HEK293 (cell line): ENCODE measurements around the gene RMND1.

Experiments
- MYNN ChIP-seq: fragments of 450-650 bp; formaldehyde crosslinking; IDR thresholded peaks from 2 replicates; pipeline ENCODE4 v1.5.1; 2016; ENCODE audit warnings: missing biosample characterization, missing genetic modification characterization, borderline replicate concordance
- SALL2 ChIP-seq: fragments of 450-650 bp; formaldehyde crosslinking; IDR thresholded peaks from 2 replicates; pipeline ENCODE4 v1.5.0; 2017; ENCODE audit warnings: missing biosample characterization, mild to moderate bottlenecking, missing genetic modification characterization, borderline replicate concordance
- WT1 ChIP-seq: fragments of 450-650 bp; formaldehyde crosslinking; IDR thresholded peaks from 2 replicates; pipeline ENCODE4 v1.5.1; 2016; ENCODE audit warnings: missing biosample characterization, missing genetic modification characterization
- YY1 ChIP-seq: fragments of 450-650 bp; formaldehyde crosslinking; IDR thresholded peaks from 2 replicates; pipeline ENCODE4 v1.5.1; 2018; ENCODE audit warnings: missing biosample characterization, missing genetic modification characterization
- ZBTB1 ChIP-seq: fragments of 450-650 bp; formaldehyde crosslinking; IDR thresholded peaks from 2 replicates; pipeline ENCODE4 v1.5.1; 2016; ENCODE audit warnings: missing biosample characterization, missing genetic modification characterization
- ZBTB17 ChIP-seq: fragments of 450-650 bp; formaldehyde crosslinking; IDR thresholded peaks from 2 replicates; pipeline ENCODE4 v1.5.1; 2016; ENCODE audit warnings: missing biosample characterization, missing genetic modification characterization
- ZBTB7A ChIP-seq: fragments of 450-650 bp; formaldehyde crosslinking; IDR thresholded peaks from 2 replicates; pipeline ENCODE4 v1.5.1; 2016; ENCODE audit warnings: low read depth, missing biosample characterization, missing genetic modification characterization
- ZFP3 ChIP-seq: fragments of 450-650 bp; formaldehyde crosslinking; IDR thresholded peaks from 2 replicates; pipeline ENCODE4 v1.5.1; 2016; ENCODE audit warnings: low read depth, missing biosample characterization, missing genetic modification characterization
- ZFP41 ChIP-seq: fragments of 450-650 bp; formaldehyde crosslinking; IDR thresholded peaks from 2 replicates; pipeline ENCODE4 v1.5.1; 2016; ENCODE audit warnings: missing biosample characterization, missing genetic modification characterization, borderline replicate concordance
- ZNF112 ChIP-seq: fragments of 450-650 bp; formaldehyde crosslinking; IDR thresholded peaks from 2 replicates; pipeline ENCODE4 v1.5.0; 2017; ENCODE audit warnings: missing biosample characterization, missing genetic modification characterization
- ZNF155 ChIP-seq: fragments of 450-650 bp; formaldehyde crosslinking; IDR thresholded peaks from 2 replicates; pipeline ENCODE4 v1.5.1; 2016; ENCODE audit warnings: missing biosample characterization, missing genetic modification characterization
- ZNF16 ChIP-seq: fragments of 450-650 bp; formaldehyde crosslinking; IDR thresholded peaks from 2 replicates; pipeline ENCODE4 v1.5.1; 2016; ENCODE audit warnings: low read depth, missing biosample characterization, missing genetic modification characterization
- ZNF223 ChIP-seq: fragments of 450-650 bp; formaldehyde crosslinking; IDR thresholded peaks from 2 replicates; pipeline ENCODE4 v1.5.1; 2016; ENCODE audit warnings: missing biosample characterization, missing genetic modification characterization
- ZNF266 ChIP-seq: fragments of 450-650 bp; formaldehyde crosslinking; IDR thresholded peaks from 2 replicates; pipeline ENCODE4 v1.5.1; 2016; ENCODE audit warnings: missing biosample characterization, missing genetic modification characterization, low read depth
- ZNF292 ChIP-seq: fragments of 450-650 bp; formaldehyde crosslinking; IDR thresholded peaks from 2 replicates; pipeline ENCODE4 v1.5.1; 2016; ENCODE audit warnings: low read depth, missing biosample characterization, missing genetic modification characterization, borderline replicate concordance
- ZNF501 ChIP-seq: fragments of 450-650 bp; formaldehyde crosslinking; IDR thresholded peaks from 2 replicates; pipeline ENCODE4 v1.5.1; 2016; ENCODE audit warnings: missing biosample characterization, missing genetic modification characterization
- ZNF530 ChIP-seq: fragments of 450-650 bp; formaldehyde crosslinking; IDR thresholded peaks from 2 replicates; pipeline ENCODE4 v1.5.1; 2016; ENCODE audit warnings: low read depth, missing biosample characterization, missing genetic modification characterization
- ZSCAN30 ChIP-seq: fragments of 450-650 bp; IDR thresholded peaks from 2 replicates; pipeline ENCODE4 v1.5.1; 2018; ENCODE audit warnings: missing biosample characterization, mild to moderate bottlenecking, missing genetic modification characterization, moderate library complexity
- TF ChIP-seq, protein P1 (sequence below): fragments of 450-650 bp; formaldehyde crosslinking; IDR thresholded peaks from 2 replicates; pipeline ENCODE4 v1.5.1; 2016; ENCODE audit warnings: missing biosample characterization, missing genetic modification characterization
- TF ChIP-seq, protein P2 (sequence below): fragments of 450-650 bp; formaldehyde crosslinking; IDR thresholded peaks from 2 replicates; pipeline ENCODE4 v1.5.1; 2016; ENCODE audit warnings: missing biosample characterization, missing genetic modification characterization
- TF ChIP-seq, protein P3 (sequence below): fragments of 450-650 bp; formaldehyde crosslinking; IDR thresholded peaks from 2 replicates; pipeline ENCODE4 v1.5.1; 2016; ENCODE audit warnings: missing biosample characterization, missing genetic modification characterization
- TF ChIP-seq, protein P4 (sequence below): fragments of 450-650 bp; formaldehyde crosslinking; IDR thresholded peaks from 2 replicates; pipeline ENCODE4 v1.5.1; 2016; ENCODE audit warnings: missing biosample characterization, missing genetic modification characterization, low read depth
- TF ChIP-seq, protein P5 (sequence below): fragments of 450-650 bp; formaldehyde crosslinking; IDR thresholded peaks from 2 replicates; pipeline ENCODE4 v1.5.1; 2017; ENCODE audit warnings: missing biosample characterization, missing genetic modification characterization
- TF ChIP-seq, protein P6 (sequence below): fragments of 450-650 bp; formaldehyde crosslinking; IDR thresholded peaks from 2 replicates; pipeline ENCODE4 v1.5.1; 2017; ENCODE audit warnings: missing biosample characterization, missing genetic modification characterization

Gene RMND1

DNA sequence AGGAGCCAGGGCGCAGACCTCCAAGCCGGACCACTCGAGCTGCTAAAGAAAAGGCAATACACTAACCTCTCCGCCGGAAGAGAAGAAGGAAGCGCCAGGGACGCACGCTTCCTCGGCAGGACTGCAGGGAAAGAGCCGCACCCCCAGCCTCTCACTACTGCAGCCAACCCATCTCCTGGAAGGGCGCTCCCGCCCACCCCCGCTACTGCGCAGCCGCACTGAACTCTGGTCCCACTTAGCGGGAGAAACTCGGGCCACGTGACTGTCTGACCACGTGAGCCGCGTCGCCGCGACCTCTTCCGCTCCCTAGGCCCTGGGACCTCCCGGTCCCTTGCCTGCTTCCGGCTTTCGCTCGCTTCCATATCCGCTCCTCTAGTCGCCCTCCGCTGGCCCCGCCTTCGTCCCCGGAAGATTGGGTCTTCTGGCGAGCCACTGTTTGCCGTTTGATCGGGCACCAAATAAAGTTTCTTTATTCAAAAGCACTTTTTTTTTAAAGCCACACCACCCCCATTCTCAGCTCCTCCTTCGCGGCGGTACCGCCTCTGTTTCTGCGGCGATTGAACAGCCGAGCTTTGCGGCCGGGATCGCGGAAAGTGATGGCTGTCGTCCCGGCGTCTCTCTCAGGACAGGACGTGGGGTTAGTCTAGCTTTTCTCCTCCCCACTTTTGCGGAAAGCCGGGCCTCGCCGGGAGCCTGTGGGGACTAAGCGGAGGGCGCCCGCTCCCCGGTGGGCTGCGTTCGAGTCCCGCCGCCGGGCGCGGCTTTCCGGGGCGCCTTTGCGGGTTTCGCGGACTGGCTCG lies at the start of gene RMND1 (continued):
- TF ChIP-seq, protein P1, sequence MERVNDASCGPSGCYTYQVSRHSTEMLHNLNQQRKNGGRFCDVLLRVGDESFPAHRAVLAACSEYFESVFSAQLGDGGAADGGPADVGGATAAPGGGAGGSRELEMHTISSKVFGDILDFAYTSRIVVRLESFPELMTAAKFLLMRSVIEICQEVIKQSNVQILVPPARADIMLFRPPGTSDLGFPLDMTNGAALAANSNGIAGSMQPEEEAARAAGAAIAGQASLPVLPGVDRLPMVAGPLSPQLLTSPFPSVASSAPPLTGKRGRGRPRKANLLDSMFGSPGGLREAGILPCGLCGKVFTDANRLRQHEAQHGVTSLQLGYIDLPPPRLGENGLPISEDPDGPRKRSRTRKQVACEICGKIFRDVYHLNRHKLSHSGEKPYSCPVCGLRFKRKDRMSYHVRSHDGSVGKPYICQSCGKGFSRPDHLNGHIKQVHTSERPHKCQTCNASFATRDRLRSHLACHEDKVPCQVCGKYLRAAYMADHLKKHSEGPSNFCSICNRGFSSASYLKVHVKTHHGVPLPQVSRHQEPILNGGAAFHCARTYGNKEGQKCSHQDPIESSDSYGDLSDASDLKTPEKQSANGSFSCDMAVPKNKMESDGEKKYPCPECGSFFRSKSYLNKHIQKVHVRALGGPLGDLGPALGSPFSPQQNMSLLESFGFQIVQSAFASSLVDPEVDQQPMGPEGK (tag by site-specific recombination), result peak; percentile 86
- TF ChIP-seq, protein P2, sequence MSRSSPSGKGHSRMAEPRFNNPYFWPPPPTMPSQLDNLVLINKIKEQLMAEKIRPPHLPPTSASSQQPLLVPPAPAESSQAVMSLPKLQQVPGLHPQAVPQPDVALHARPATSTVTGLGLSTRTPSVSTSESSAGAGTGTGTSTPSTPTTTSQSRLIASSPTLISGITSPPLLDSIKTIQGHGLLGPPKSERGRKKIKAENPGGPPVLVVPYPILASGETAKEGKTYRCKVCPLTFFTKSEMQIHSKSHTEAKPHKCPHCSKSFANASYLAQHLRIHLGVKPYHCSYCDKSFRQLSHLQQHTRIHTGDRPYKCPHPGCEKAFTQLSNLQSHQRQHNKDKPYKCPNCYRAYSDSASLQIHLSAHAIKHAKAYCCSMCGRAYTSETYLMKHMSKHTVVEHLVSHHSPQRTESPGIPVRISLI (tag by site-specific recombination), result peak; percentile 100
- TF ChIP-seq ZNF266 (tag by site-specific recombination), result no peak
- TF ChIP-seq ZFP3 (tag by site-specific recombination), result no peak
- TF ChIP-seq, protein P3, sequence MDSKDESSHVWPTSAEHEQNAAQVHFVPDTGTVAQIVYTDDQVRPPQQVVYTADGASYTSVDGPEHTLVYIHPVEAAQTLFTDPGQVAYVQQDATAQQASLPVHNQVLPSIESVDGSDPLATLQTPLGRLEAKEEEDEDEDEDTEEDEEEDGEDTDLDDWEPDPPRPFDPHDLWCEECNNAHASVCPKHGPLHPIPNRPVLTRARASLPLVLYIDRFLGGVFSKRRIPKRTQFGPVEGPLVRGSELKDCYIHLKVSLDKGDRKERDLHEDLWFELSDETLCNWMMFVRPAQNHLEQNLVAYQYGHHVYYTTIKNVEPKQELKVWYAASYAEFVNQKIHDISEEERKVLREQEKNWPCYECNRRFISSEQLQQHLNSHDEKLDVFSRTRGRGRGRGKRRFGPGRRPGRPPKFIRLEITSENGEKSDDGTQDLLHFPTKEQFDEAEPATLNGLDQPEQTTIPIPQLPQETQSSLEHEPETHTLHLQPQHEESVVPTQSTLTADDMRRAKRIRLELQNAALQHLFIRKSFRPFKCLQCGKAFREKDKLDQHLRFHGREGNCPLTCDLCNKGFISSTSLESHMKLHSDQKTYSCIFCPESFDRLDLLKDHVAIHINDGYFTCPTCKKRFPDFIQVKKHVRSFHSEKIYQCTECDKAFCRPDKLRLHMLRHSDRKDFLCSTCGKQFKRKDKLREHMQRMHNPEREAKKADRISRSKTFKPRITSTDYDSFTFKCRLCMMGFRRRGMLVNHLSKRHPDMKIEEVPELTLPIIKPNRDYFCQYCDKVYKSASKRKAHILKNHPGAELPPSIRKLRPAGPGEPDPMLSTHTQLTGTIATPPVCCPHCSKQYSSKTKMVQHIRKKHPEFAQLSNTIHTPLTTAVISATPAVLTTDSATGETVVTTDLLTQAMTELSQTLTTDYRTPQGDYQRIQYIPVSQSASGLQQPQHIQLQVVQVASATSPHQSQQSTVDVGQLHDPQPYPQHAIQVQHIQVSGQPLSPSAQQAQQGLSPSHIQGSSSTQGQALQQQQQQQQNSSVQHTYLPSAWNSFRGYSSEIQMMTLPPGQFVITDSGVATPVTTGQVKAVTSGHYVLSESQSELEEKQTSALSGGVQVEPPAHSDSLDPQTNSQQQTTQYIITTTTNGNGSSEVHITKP (tag by site-specific recombination), result peak; percentile 81
- TF ChIP-seq, protein P4, sequence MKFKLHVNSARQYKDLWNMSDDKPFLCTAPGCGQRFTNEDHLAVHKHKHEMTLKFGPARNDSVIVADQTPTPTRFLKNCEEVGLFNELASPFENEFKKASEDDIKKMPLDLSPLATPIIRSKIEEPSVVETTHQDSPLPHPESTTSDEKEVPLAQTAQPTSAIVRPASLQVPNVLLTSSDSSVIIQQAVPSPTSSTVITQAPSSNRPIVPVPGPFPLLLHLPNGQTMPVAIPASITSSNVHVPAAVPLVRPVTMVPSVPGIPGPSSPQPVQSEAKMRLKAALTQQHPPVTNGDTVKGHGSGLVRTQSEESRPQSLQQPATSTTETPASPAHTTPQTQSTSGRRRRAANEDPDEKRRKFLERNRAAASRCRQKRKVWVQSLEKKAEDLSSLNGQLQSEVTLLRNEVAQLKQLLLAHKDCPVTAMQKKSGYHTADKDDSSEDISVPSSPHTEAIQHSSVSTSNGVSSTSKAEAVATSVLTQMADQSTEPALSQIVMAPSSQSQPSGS (tag by site-specific recombination), result no peak
- TF ChIP-seq ZSCAN30, result peak; percentile 70
- no peak for TF ChIP-seq ZFP41
- no peak for TF ChIP-seq ZBTB1 (tag by site-specific recombination)
- no peak for TF ChIP-seq ZNF223 (tag by site-specific recombination)
- TF ChIP-seq YY1 (tag by site-specific recombination), result peak; percentile 78
- TF ChIP-seq MYNN, result no peak; the same call in 1 of the 2 replicates
- no peak for TF ChIP-seq ZNF530
- TF ChIP-seq ZNF292 (tag by site-specific recombination), result no peak
- no peak for TF ChIP-seq ZNF155 (tag by site-specific recombination)
- TF ChIP-seq, protein P5, sequence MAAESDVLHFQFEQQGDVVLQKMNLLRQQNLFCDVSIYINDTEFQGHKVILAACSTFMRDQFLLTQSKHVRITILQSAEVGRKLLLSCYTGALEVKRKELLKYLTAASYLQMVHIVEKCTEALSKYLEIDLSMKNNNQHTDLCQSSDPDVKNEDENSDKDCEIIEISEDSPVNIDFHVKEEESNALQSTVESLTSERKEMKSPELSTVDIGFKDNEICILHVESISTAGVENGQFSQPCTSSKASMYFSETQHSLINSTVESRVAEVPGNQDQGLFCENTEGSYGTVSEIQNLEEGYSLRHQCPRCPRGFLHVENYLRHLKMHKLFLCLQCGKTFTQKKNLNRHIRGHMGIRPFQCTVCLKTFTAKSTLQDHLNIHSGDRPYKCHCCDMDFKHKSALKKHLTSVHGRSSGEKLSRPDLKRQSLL (tag by site-specific recombination), result no peak
- TF ChIP-seq ZBTB17 (tag by site-specific recombination), result peak; percentile 96
- no peak for TF ChIP-seq SALL2
- no peak for TF ChIP-seq ZBTB7A
- peak; percentile 92 for TF ChIP-seq ZNF501
- no peak for TF ChIP-seq ZNF112 (tag by site-specific recombination)
- no peak for TF ChIP-seq ZNF16 (tag by site-specific recombination)
- TF ChIP-seq WT1, result peak; percentile 53; the same call in 1 of the 2 replicates
- TF ChIP-seq, protein P6, sequence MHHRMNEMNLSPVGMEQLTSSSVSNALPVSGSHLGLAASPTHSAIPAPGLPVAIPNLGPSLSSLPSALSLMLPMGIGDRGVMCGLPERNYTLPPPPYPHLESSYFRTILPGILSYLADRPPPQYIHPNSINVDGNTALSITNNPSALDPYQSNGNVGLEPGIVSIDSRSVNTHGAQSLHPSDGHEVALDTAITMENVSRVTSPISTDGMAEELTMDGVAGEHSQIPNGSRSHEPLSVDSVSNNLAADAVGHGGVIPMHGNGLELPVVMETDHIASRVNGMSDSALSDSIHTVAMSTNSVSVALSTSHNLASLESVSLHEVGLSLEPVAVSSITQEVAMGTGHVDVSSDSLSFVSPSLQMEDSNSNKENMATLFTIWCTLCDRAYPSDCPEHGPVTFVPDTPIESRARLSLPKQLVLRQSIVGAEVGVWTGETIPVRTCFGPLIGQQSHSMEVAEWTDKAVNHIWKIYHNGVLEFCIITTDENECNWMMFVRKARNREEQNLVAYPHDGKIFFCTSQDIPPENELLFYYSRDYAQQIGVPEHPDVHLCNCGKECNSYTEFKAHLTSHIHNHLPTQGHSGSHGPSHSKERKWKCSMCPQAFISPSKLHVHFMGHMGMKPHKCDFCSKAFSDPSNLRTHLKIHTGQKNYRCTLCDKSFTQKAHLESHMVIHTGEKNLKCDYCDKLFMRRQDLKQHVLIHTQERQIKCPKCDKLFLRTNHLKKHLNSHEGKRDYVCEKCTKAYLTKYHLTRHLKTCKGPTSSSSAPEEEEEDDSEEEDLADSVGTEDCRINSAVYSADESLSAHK, result peak; percentile 70
